Measurements from ENCODE around the gene ENG.

ENG gene

DNA sequence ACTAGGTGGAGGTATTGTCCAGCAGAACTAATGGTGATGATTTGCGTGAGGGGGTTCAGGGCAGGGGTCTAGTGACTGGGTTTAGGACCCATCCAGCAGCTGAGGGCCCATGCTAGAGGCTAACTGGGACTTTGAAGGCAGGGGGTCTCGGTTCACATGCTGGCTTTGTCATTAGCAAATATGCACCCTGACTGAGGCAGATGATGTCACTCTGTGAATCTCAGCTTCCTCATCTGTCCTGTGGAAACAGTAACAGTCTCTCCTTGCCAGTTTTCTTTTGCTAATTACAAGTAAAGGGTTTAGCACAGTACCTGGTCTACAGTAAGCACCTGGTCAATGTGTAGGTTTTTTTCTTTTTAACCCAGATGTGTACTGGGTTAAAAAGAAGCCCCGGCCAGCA is 81.2 kb downstream of the ENG start:
- no peak for DNase-seq (ENCODE audit: low read depth)

DNA sequence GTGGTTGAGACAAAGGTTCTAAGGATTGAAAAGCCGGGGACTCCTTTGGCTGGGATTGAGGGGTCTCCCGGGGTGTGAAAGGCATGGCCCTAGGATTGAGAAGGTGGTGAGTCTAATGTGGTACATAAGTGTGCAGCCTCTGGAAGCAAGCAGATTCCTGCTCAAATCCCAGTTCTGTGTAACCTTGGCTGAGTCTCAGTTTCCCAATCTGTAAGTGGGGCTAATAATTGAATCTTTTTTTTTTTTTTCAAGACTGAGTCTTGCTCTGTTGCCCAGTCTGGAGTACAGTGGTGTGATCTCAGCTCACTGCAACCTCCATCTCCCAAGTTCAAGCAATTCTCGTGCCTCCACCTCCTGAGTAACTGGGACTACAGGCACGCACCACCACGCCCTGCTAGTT is 81.9 kb downstream of the ENG start:
- no peak for DNase-seq (ENCODE audit: low read depth)

DNA sequence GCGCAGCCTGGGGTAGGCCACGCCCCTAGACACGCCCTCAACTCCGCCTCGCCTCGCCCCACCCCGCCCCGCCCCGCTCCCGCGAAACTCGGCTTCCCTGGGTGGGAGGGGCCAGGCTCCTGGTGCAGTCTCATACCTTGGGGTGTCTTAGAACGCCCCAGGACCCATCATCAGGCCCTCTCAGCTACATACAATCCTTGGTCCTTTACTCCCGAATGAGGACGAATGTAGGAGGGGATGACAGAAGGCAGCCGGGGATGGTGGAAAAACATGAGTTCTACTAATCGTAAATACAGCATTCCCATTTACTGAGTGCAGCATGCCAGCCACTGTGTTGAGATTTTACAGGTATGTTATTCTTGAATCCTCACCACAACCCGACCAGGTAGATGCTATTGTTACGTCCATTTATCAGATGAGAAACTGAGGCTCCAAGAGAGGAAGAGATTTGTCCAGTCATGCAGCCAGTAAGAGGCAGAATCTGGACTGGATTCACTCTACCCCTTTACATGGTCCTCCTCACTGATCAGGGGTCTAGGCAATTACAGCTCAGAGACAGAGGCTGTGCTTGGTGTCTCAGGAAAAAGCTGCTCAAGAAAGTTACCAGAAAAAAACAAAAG is 82.8 kb downstream of the ENG start:
- DNase-seq (ENCODE audit: low read depth) = no peak

DNA sequence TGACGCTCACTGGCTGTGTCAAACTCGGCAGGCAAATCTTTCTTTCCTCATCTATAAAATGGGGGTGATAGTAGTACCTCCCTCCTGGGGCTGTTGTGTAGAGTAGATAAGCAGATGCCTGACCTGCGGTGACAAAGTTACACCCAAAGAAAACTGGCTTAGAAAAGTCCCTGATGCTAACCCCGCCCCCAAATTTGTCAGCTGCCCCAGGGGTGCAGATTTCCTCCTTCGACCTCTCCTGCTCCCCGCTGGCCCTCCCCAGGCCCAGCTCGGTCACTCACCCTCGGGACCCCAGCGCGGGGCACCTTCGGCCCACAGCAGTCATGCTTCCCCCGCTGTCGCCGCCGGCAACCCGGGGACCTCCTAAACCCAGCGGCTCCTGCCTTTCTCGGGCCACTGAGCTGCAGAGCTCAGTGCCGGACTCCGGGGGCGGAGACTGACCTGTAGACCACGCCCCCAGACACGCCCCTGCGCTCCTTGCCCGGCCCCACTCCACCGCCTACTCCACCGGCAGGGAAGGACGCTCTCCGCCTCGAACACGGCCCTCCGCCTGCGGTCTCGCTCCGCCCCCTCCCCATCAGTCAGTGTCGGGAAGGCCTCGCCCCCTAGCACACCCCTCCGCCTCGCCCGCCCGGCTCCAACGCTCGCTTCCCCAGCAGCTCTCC is 83.4 kb downstream of the ENG start:
- peak; percentile 99 for DNase-seq (ENCODE audit: low read depth)

DNA sequence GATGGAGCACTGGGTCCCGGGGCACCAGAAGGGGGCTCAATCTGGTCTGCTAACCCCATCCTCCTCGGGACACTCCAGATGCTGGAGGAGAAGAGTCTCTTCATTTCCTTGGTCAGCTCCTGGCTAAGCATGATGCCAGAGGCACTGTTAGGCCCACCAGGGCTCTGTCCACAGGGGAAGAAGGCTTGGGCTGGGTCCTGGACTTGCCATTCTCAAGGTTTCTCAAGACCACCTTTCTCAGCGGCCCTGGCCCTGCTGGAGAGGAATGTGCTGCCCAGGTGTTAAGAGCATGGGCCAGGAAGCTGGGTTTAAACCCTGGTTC is 83.9 kb downstream of the ENG start:
- no peak for DNase-seq (ENCODE audit: low read depth)

DNA sequence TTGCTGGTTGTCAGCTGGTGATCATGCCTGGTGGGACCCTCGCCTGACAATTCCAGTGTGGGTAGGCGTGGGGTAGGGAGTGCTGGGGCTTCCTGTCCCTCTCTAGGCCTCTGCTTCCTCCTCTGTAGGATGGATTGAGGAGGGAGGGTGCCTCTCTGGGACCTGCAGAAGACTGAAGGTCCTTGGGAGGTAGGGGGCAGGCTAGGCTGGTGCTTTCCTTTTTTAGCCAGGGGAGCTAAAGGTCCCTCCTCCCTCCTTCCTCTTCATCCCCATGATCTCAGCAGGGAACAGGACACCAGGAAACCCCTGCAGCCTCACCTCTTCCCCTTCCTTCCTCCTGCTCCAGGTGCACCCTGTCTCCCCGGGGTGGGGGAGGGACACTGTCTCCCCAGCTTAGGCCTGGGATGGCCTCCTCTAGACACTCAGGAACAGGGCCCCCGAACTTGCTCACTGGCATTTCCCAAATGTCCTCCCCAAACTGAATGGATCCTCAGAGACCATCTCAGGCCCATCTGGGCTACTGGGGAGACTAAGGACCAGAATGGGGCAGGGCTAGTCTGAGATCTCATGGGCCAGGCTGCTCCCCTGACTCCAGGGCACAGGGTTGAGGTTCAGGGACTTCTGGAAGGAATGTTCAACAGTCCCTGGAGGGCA is 84.4 kb downstream of the ENG start:
- DNase-seq (ENCODE audit: low read depth) = no peak

DNA sequence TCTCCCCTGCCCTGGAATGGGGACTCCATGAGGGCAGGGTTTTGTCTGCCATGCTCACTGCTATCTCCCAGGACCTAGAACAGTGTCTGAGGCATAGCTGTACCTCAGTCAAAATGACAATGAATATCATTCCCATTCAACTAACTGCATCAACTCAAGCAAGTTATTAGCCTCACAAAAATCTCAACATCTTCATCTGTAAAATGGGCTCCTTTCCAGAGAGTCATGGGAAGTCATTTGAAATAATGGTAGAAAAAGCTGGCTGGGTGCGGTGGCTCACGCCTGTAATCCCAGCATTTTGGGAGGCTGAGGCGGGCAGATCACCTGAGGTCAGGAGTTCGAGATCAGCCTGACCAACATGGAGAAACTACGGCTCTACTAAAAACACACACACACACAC is 85.4 kb downstream of the ENG start:
- no peak for DNase-seq (ENCODE audit: low read depth)

DNA sequence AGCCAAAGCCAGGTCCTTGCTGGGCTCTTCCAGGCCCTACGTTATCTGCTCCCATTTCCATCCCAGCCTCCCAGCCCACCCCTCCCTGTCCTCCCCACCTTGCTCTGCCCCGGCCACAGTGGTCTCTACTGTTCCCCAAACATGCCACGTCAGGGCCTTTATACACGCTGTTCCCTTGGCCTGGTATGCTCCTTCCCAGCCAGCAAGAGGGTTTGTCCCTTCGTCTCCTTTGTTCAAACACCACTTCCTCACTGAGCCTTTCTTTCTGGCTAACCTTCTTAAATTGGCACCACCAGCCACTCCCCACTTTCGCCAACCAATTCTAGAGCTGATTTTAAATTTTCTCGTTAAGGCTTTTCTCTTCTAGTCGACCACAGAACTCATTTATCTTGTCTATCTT is 85.8 kb downstream of the ENG start:
- no peak for DNase-seq (ENCODE audit: low read depth)

DNA sequence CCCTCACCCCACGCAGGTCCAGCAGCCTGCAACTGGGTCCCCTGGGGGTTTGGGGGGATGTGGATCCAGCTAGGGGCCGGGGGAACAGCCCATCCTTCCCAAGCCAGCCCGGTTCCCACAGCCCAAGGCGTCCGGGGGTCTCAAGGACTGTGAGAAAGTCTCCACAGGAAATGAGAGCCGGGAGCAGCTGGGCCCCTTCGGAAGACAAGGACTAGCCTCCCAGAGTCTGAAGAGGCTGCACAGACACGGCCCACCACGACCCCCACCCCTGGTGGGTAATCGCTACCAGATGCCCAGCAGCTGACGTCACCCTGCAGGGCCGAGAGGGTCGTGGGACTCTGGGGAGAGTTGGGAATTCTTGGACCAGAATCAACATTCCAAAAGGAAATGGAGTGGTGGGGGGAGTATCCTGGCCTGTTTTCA is 86.5 kb downstream of the ENG start:
- DNase-seq (ENCODE audit: low read depth) = no peak

DNA sequence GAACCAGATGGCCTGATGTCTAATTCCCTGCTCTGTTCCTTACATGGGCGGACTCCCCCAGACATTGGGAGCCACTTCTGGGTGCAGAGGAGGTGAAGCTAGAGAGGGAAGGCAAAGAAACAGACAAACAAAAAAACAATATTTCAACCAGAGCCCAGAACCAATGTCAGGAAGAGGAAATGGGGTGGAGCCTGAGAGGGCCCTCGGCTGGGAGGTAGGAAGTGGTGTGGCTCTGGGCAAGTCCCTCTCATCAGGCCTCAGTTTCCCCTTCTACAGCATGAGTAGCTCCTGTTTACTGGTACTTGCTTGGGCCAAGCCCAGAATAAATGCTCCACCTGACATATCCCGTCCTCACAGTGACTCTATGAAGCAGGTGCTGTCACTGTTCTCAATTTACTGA is 87.0 kb downstream of the ENG start:
- DNase-seq (ENCODE audit: low read depth) = no peak

DNA sequence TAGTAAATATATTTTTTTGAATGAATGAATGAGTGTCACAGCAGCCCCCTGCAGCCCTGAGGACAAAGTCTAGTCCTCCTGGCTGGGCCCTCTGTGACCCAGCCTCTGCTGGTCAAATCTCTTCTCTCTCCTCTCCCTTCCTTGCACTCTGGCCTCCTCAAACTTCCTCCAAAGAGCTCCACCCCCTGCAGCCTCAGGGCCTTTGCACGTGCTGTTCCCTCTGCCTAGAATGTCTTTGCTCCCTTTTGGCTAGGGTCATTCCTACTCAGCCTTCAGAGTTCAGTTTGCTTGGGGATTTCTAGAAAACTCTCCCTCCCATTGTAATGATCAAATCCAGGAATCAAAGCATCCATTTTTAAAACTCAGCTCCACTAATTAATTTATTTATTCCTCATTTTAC is 89.0 kb downstream of the ENG start:
- DNase-seq (ENCODE audit: low read depth) = no peak

All from iris pigment epithelial cell (primary cell).